Activated CD8-positive, alpha-beta memory T cell treated with anti-CD3 and anti-CD28 coated beads for 4 hours (primary cell): ENCODE data around the gene TAGLN.

Source experiments
- DNase-seq, 2 donors: peaks; one replicate each; pipeline ENCODE4 v3.0.0-alpha.2; 2020; ENCODE audit warnings: low read depth in 2 of 2

Gene TAGLN

DNA sequence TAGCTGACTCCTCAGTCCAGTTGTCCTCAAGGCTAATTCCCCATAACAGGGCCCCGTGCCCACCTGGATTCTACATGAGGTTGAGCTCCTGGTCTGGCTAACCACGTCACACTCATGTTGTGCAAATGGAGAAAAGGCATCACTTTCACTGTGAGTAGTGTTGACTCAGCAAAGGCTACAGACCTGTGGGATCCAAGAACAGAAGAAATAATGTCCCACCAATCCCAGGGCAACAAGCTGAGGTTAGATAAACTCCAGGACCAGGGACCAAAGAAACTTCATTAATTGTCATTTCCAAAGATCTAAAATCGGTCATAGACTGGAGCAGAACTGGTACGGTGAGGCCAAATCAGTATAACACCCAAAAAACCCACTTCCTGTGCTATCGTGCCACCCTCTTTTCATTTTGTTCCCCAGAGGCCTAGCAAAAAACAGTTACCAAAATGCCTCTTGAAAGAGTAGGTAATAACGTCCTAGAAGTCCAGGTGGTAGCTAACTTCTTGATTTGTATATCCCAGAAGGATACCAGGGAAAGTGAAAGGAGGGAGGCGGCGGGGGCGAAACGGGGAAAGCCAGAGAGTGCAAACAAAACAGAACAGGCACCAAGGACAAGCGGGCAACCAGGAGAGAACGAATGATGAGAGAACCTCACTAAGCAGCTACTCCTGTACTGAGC is 31.3 kb downstream of the TAGLN start:
- DNase-seq: no peak

GRCh38 chr11:117230999-117231841 is 32.0 kb downstream of the TAGLN start:
- DNase-seq: no peak

DNA sequence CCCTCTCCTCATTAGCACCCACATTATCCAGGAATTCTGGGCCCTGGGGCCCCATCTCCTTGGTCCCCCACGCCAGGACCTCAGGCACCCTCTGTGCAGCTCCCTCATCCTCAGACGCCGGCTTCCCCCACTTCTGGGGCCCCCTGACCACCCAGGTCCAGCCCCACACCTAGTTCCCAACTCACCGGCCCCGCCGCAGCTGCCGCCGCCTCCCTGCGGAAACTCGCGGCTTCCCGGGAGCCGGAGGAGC is 32.6 kb downstream of the TAGLN start, which contains the start of gene PCSK7:
TSS of gene PCSK7 (minus strand) at position 232 of the 250 bp plus-strand sequence. CDS start 2,229 bp downstream, outside the sequence.
- DNase-seq: peak in 1 of 2 donors; percentile 34

GRCh38 chr11:117232092-117232878 is 33.1 kb downstream of the TAGLN start, which contains the start of gene RNF214:
Gene RNF214 (plus strand): TSS chr11:117232671. CDS start chr11:117234273, 1,602 bp downstream.
- peak; percentile 50 to 53 for DNase-seq

DNA sequence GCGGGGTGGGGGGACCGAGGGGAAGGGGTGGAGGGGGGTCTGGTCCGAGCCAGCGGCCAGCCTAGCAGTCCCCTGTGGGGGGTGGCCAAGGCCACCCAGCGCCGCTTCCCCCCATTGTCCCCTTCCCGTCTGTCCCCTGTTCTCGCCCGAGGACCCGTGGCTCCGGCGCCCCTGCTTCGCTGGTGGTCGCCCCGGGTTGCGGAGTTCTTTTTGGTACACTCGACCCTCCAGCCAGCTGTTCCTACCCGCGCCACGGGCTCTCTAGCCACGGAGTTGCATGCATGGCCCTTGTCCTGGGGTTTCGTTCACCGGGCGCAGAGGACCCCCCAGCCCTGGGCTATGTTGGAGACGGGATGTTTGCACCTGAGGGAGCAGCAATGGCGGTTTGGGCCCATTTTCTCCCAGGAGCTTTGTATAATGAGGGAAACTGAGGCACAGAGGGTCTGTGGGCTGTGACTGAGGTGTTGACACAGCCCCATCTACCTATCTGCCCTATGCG is 33.8 kb downstream of the TAGLN start:
- no peak for DNase-seq

GRCh38 chr11:117238221-117238620 is 39.1 kb downstream of the TAGLN start:
- no peak for DNase-seq

GRCh38 chr11:117239295-117239694 is 40.1 kb downstream of the TAGLN start:
- no peak for DNase-seq

DNA sequence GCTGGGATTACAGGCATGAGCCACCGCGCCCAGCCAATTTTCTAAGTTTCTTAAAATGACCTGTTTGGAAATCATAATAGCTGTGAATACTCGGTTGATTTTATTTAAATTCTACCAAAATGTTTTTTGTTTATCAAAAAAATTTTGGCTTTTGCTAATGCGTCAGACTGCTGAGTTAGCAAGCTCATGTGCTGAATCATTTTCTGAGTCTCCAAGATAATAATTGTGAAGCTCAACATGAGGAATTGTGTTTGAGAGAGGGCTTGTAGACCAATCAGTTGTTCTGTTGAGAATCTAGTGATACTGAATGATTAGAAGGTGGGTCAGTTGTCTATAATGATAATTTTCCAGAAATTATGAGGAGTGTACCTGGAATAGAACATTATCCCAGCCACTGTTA is 49.2 kb downstream of the TAGLN start:
- no peak for DNase-seq

DNA sequence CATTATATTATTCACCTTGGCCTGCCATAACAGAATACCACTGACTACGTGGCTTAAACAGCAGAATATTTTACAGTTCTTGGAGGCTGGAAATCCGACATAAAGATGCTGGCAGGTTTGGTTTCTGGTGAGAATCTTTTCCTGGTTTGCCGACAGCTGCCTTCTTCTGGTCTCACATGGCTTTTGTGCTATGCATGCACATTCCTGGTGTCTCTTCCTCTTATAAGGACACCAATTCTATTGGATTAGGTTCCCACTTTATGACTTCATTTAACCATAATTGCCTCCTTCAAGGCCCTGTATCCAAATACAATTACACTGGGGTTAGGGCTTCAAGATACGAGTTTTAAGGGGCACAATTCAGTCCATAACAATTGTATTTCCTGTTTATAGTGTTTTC is 50.4 kb downstream of the TAGLN start:
- DNase-seq: no peak

GRCh38 chr11:117251506-117251905 is 52.3 kb downstream of the TAGLN start:
- no peak for DNase-seq

GRCh38 chr11:117255966-117256365 is 56.8 kb downstream of the TAGLN start:
- DNase-seq: no peak

GRCh38 chr11:117256573-117256972 is 57.4 kb downstream of the TAGLN start:
- DNase-seq: no peak
